ENCODE measurements around the gene LRWD1. TPM values are rescaled to one million over a fixed set of nuclear protein-coding genes. Genes with fewer than 3 reads are reported as not detected.
"Not testable (repeated sequence)": the region's sequence is repeated elsewhere in the genome, so short reads cannot be mapped to it uniquely, and the experiment has no call there.

The LRWD1 gene
- polyA plus RNA-seq, 3 donors from 2014 or later = 13.5 to 22.8 (median 21.5) TPM

- H3K27me3 Mint-ChIP-seq (ENCODE audit: low read depth in 3 of 3) = peaks cover 0 to 9% (median 4%) of the 10 kb centered on the region in 3 donors
- no peak overlapping the region for H3K4me3 Mint-ChIP-seq
- H3K4me1 Mint-ChIP-seq = peaks cover 26 to 30% of the 10 kb centered on the region in 2 donors
- H3K36me3 Mint-ChIP-seq = peaks cover 0 to 4% (median 0%) of the 10 kb centered on the region in 3 donors
- no peak overlapping the region for H3K27ac Mint-ChIP-seq
- no peaks in the 10 kb centered on the region for H3K9me3 Mint-ChIP-seq
- DNase-seq = no peak
Observed at GRCh38 chr7:102467581-102468477, 3.0 kb downstream of the LRWD1 start.

GRCh38 chr7:102468478-102469350 lies 3.9 kb downstream of the LRWD1 start:
- Mint-ChIP-seq H3K27me3 (ENCODE audit: low read depth in 3 of 3) (peaks cover 0 to 9% (median 4%) of the 10 kb centered on the region in 3 donors), H3K9me3 (no peaks in the 10 kb centered on the region), H3K36me3 (peaks cover 0 to 4% (median 0%) of the 10 kb centered on the region in 3 donors), H3K4me1 (peaks cover 23 to 26% of the 10 kb centered on the region in 2 donors), H3K27ac (no peak overlapping the region), H3K4me3 (no peak overlapping the region)
- no peak for DNase-seq

GRCh38 chr7:102469351-102469971 lies 4.7 kb downstream of the LRWD1 start:
- no peak overlapping the region for H3K27ac Mint-ChIP-seq
- H3K9me3 Mint-ChIP-seq = no peaks in the 10 kb centered on the region
- H3K27me3 Mint-ChIP-seq (ENCODE audit: low read depth in 3 of 3) = peaks cover 0 to 6% (median 4%) of the 10 kb centered on the region in 3 donors
- no peak overlapping the region for H3K4me3 Mint-ChIP-seq
- peaks cover 0 to 4% (median 0%) of the 10 kb centered on the region in 3 donors for H3K36me3 Mint-ChIP-seq
- peaks cover 16 to 20% of the 10 kb centered on the region in 2 donors for H3K4me1 Mint-ChIP-seq
- DNase-seq = no peak

GRCh38 chr7:102469972-102470825 lies 5.4 kb downstream of the LRWD1 start:
- no peak overlapping the region for H3K4me3 Mint-ChIP-seq
- peaks cover 0 to 4% (median 0%) of the 10 kb centered on the region in 3 donors for H3K36me3 Mint-ChIP-seq
- peak overlapping the region in 1 of 6 donors; percentile 40 for H3K27ac Mint-ChIP-seq
- peaks cover 0 to 6% (median 4%) of the 10 kb centered on the region in 3 donors for H3K27me3 Mint-ChIP-seq (ENCODE audit: low read depth in 3 of 3)
- H3K4me1 Mint-ChIP-seq = peaks cover 16 to 19% of the 10 kb centered on the region in 2 donors
- no peak for DNase-seq
- H3K9me3 Mint-ChIP-seq = no peaks in the 10 kb centered on the region

- H3K4me3 Mint-ChIP-seq = no peak overlapping the region
- peaks cover 0 to 5% (median 2%) of the 10 kb centered on the region in 3 donors for H3K27me3 Mint-ChIP-seq (ENCODE audit: low read depth in 3 of 3)
- peak overlapping the region in 1 of 6 donors; percentile 83 for H3K27ac Mint-ChIP-seq
- peaks cover 0 to 4% (median 0%) of the 10 kb centered on the region in 3 donors for H3K36me3 Mint-ChIP-seq
- H3K4me1 Mint-ChIP-seq = peaks cover 4 to 5% of the 10 kb centered on the region in 2 donors
- DNase-seq = no peak
- H3K9me3 Mint-ChIP-seq = no peaks in the 10 kb centered on the region
Observed at GRCh38 chr7:102471791-102472125, 7.0 kb downstream of the LRWD1 start.

- H3K4me1 Mint-ChIP-seq = no peaks in the 10 kb centered on the region
- H3K27ac Mint-ChIP-seq = peak overlapping the region in 1 of 6 donors; percentile 83
- DNase-seq = no peak
Observed at GRCh38 chr7:102472126-102473041, 7.6 kb downstream of the LRWD1 start.

GRCh38 chr7:102473271-102473991 lies 8.6 kb downstream of the LRWD1 start:
- Mint-ChIP-seq H3K9me3 (no peaks in the 10 kb centered on the region), H3K27me3 (ENCODE audit: low read depth in 3 of 3) (peaks cover 0 to 5% (median 0%) of the 10 kb centered on the region in 3 donors), H3K4me1 (no peaks in the 10 kb centered on the region), H3K36me3 (peaks cover 0 to 4% (median 0%) of the 10 kb centered on the region in 3 donors), H3K27ac (no peak overlapping the region), H3K4me3 (no peak overlapping the region)
- DNase-seq = no peak

More at GRCh38 chr7:102472126-102473041, 7.6 kb downstream of the LRWD1 start:
- Mint-ChIP-seq H3K9me3 (no peaks in the 10 kb centered on the region), H3K4me3 (no peak overlapping the region), H3K27me3 (ENCODE audit: low read depth in 3 of 3) (peaks cover 0 to 5% (median 0%) of the 10 kb centered on the region in 3 donors), H3K36me3 (peaks cover 0 to 4% (median 0%) of the 10 kb centered on the region in 3 donors)

GRCh38 chr7:102474116-102474515 lies 9.3 kb downstream of the LRWD1 start:
- not testable (repeated sequence) for H3K4me1 Mint-ChIP-seq; DNase-seq; H3K36me3 Mint-ChIP-seq; H3K27me3 Mint-ChIP-seq (ENCODE audit: low read depth in 3 of 3); H3K9me3 Mint-ChIP-seq; H3K4me3 Mint-ChIP-seq; H3K27ac Mint-ChIP-seq

GRCh38 chr7:102474736-102475435 lies 10.1 kb downstream of the LRWD1 start:
- H3K27ac Mint-ChIP-seq; H3K27me3 Mint-ChIP-seq (ENCODE audit: low read depth in 3 of 3); H3K9me3 Mint-ChIP-seq; H3K36me3 Mint-ChIP-seq; H3K4me3 Mint-ChIP-seq; H3K4me1 Mint-ChIP-seq; DNase-seq: not testable (repeated sequence)

GRCh38 chr7:102478314-102479208 lies 13.8 kb downstream of the LRWD1 start, which contains the start of gene POLR2J:
POLR2J (minus strand) TSS chr7:102478922; CDS start chr7:102478860, 62 bp downstream.
- H3K4me3 Mint-ChIP-seq = peak within 1 kb of the TSS; percentile 85 to 92 (median 88)
- not testable (repeated sequence) for H3K36me3 Mint-ChIP-seq; H3K27me3 Mint-ChIP-seq (ENCODE audit: low read depth in 3 of 3); H3K4me1 Mint-ChIP-seq; H3K9me3 Mint-ChIP-seq
- H3K27ac Mint-ChIP-seq = peak within 1 kb of the TSS; percentile 64 to 90 (median 77)
- peak; percentile 85 to 92 (median 91) for DNase-seq

All from immature natural killer cell (primary cell).